Smooth muscle cell (in vitro differentiated cells): Measurements from ENCODE around the gene MGAT4B. TPM values are rescaled to one million over a fixed set of nuclear protein-coding genes. Genes with fewer than 3 reads are reported as not detected.

ENCODE experiments used
- DNase-seq: peaks from one replicate; lab custom pipeline; 2025; ENCODE audit not compliant: unreplicated experiment; lab: John Stamatoyannopoulos, UW
- H2AFZ ChIP-seq: fragments of 200-600 bp; sonication (generic); 2 replicates; pipeline ENCODE4 v1.6.0; 2016; ENCODE audit warnings: antibody characterized with exemption, low read depth, mild to moderate bottlenecking
- H3F3A ChIP-seq: fragments of 200-600 bp; sonication (generic); 2 replicates; pipeline ENCODE4 v1.6.0; 2017; ENCODE audit warnings: antibody characterized with exemption, low read depth
- H3K27ac ChIP-seq: fragments of 200-600 bp; sonication (generic); 2 replicates; pipeline ENCODE4 v1.5.1; 2016; ENCODE audit warnings: low read depth, mild to moderate bottlenecking
- H3K27me3 ChIP-seq: fragments of 200-600 bp; sonication (generic); 2 replicates; pipeline ENCODE4 v1.6.1; 2016; ENCODE audit warnings: low read depth, mild to moderate bottlenecking
- H3K36me3 ChIP-seq: fragments of 200-600 bp; sonication (generic); 2 replicates; pipeline ENCODE4 v1.5.1; 2016; ENCODE audit warnings: low read depth
- H3K4me1 ChIP-seq: fragments of 200-600 bp; sonication (generic); 2 replicates; pipeline ENCODE4 v1.5.1; 2016; ENCODE audit warnings: low read depth
- H3K4me2 ChIP-seq: fragments of 200-600 bp; sonication (generic); 2 replicates; pipeline ENCODE4 v1.6.0; 2016; ENCODE audit warnings: mild to moderate bottlenecking
- H3K4me3 ChIP-seq: fragments of 200-600 bp; sonication (generic); 2 replicates; pipeline ENCODE4 v1.5.1; 2016; ENCODE audit warnings: mild to moderate bottlenecking
- H3K79me2 ChIP-seq: fragments of 200-600 bp; sonication (generic); 2 replicates; pipeline ENCODE4 v1.6.0; 2016; ENCODE audit warnings: low read depth, mild to moderate bottlenecking
- H3K9ac ChIP-seq: fragments of 200-600 bp; sonication (generic); 2 replicates; pipeline ENCODE4 v1.6.0; 2016; ENCODE audit warnings: low read depth
- H3K9me3 ChIP-seq: fragments of 200-600 bp; sonication (generic); replicated peaks from 2 replicates; pipeline ENCODE4 v1.5.1; 2016; ENCODE audit warnings: low read depth
- H4K20me1 ChIP-seq: fragments of 200-600 bp; sonication (generic); 2 replicates; pipeline ENCODE4 v1.6.0; 2016; ENCODE audit warnings: low read depth
- WGBS: methylation state at CpG from one replicate; pipeline ENCODE4 v1.1.7; 2016; ENCODE audit warnings: low lambda C conversion rate; 5-methylcytosine and 5-hydroxymethylcytosine counted together
- polyA plus RNA-seq: library from polyadenylated mRNA; unstranded; fragments of >200 nt; fragmentation: Nextera tagmentation; extraction: Ambion mirVana; gene quantifications from 2 replicates; pipeline ENCODE4 v1.2.1, GENCODE V29; 2016
- total RNA-seq: library from RNA; depleted of rRNA; stranded (reverse); fragments of >200 nt; gene quantifications from 2 replicates; pipeline ENCODE4 v1.2.3, GENCODE V29; 2014
- TF ChIP-seq, protein P1 (sequence below): fragments of 200-600 bp; sonication (generic); IDR thresholded peaks from 2 replicates; pipeline ENCODE4 v1.5.1; 2017; ENCODE audit warnings: borderline replicate concordance, mild to moderate bottlenecking, antibody characterized with exemption; ENCODE audit not compliant: insufficient read depth, poor library complexity, severe bottlenecking

MGAT4B gene
- total and polyA plus RNA-seq, 2 experiments from 2014 or later: 60.0 to 121 TPM

DNA sequence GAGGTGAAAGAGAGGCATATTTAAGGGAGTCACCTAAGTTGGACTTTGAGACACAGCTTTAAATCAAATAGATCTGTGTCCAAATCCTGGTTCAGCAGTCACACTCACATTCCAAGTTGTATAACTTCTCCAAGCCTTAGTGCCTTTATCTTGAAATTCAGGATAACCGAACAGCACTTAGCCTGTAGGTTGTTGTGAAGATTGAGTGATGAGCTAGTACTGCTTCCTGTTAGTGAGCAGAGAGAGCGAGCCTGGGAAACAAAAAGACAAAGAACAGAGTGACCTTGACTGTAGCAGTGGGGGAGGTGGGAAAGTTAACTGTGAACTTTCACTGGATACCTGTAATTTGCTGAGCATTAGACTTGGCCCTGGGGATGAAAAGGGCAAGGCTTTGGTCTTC is 51.6 kb downstream of the MGAT4B start:
- Histone ChIP-seq H3K9ac (no peak overlapping the region), H2AFZ (no peak overlapping the region), H3F3A (no peaks in the 10 kb centered on the region), H3K36me3 (no peaks in the 10 kb centered on the region), H3K27me3 (no peaks in the 10 kb centered on the region), H3K79me2 (peaks cover 98% of the 10 kb centered on the region), H3K4me1 (no peaks in the 10 kb centered on the region), H3K27ac (peak overlapping the region; percentile 28), H3K4me2 (no peak overlapping the region), H4K20me1 (peaks cover 99% of the 10 kb centered on the region), H3K9me3 (no peaks in the 10 kb centered on the region), H3K4me3 (no peak overlapping the region)
- DNase-seq: no peak
- 32% methylated on average over 2 of the region's 2 CpGs for WGBS
- TF ChIP-seq, protein P1, sequence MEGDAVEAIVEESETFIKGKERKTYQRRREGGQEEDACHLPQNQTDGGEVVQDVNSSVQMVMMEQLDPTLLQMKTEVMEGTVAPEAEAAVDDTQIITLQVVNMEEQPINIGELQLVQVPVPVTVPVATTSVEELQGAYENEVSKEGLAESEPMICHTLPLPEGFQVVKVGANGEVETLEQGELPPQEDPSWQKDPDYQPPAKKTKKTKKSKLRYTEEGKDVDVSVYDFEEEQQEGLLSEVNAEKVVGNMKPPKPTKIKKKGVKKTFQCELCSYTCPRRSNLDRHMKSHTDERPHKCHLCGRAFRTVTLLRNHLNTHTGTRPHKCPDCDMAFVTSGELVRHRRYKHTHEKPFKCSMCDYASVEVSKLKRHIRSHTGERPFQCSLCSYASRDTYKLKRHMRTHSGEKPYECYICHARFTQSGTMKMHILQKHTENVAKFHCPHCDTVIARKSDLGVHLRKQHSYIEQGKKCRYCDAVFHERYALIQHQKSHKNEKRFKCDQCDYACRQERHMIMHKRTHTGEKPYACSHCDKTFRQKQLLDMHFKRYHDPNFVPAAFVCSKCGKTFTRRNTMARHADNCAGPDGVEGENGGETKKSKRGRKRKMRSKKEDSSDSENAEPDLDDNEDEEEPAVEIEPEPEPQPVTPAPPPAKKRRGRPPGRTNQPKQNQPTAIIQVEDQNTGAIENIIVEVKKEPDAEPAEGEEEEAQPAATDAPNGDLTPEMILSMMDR: no peak

DNA sequence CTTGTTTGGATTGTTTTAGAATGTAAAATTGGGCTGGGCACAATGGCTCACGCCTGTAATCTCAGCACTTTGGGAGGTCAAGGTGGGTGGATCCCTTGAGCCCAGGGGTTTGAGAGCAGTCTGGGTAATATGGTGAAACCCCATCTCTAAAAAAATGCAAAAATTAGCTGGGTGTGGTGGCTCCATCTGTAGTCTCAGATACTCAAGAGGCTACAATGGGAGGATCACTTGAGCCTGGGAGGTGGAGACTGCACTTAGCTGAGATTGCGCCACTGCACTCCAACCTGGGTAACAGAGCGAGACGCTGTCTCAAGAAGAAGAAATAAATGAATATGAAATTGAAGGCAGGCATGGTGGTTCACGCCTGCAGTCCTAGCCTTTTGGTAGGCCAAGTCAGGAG is 52.7 kb downstream of the MGAT4B start:
- no peaks in the 10 kb centered on the region for H3F3A ChIP-seq
- no peaks in the 10 kb centered on the region for H3K27me3 ChIP-seq
- H3K27ac ChIP-seq: no peak overlapping the region
- no peak for DNase-seq
- H3K4me3 ChIP-seq: no peak overlapping the region
- no peaks in the 10 kb centered on the region for H3K4me1 ChIP-seq
- no peak overlapping the region for H3K4me2 ChIP-seq
- peaks cover 99% of the 10 kb centered on the region for H4K20me1 ChIP-seq
- H3K9me3 ChIP-seq: no peaks in the 10 kb centered on the region
- TF ChIP-seq, protein P1: no peak
- 98% methylated on average over 5 of the region's 5 CpGs for WGBS
- H3K36me3 ChIP-seq: no peaks in the 10 kb centered on the region
- H3K9ac ChIP-seq: no peak overlapping the region
- peaks cover 98% of the 10 kb centered on the region for H3K79me2 ChIP-seq
- no peak overlapping the region for H2AFZ ChIP-seq

GRCh38 chr5:179749857-179750508 is 56.7 kb downstream of the MGAT4B start:
- 97% methylated on average over 8 of the region's 8 CpGs for WGBS
- Histone ChIP-seq H2AFZ (no peak overlapping the region), H3K4me3 (no peak overlapping the region), H3K27ac (no peak overlapping the region), H3K27me3 (no peaks in the 10 kb centered on the region), H4K20me1 (peaks cover 96% of the 10 kb centered on the region), H3K9ac (no peak overlapping the region), H3K9me3 (no peaks in the 10 kb centered on the region), H3F3A (no peaks in the 10 kb centered on the region), H3K4me2 (no peak overlapping the region), H3K79me2 (peaks cover 96% of the 10 kb centered on the region), H3K4me1 (no peaks in the 10 kb centered on the region), H3K36me3 (no peaks in the 10 kb centered on the region)
- DNase-seq: no peak
- TF ChIP-seq, protein P1: no peak

- no peak overlapping the region for H3K27ac ChIP-seq
- WGBS: 95% methylated on average over 3 of the region's 3 CpGs
- no peak overlapping the region for H3K9ac ChIP-seq
- no peaks in the 10 kb centered on the region for H3K4me1 ChIP-seq
- peaks cover 92% of the 10 kb centered on the region for H4K20me1 ChIP-seq
- TF ChIP-seq, protein P1: no peak
- no peaks in the 10 kb centered on the region for H3K36me3 ChIP-seq
- no peaks in the 10 kb centered on the region for H3K9me3 ChIP-seq
- no peak for DNase-seq
- H2AFZ ChIP-seq: no peak overlapping the region
- H3F3A ChIP-seq: no peaks in the 10 kb centered on the region
- peaks cover 96% of the 10 kb centered on the region for H3K79me2 ChIP-seq
- H3K4me3 ChIP-seq: no peak overlapping the region
- H3K4me2 ChIP-seq: no peak overlapping the region
- no peaks in the 10 kb centered on the region for H3K27me3 ChIP-seq
These were observed 58.9 kb downstream of the MGAT4B start for GRCh38 chr5:179747811-179748210.
